Lung (tissue), 12 donors: ENCODE measurements around the gene BCORL1. TPM values are rescaled to one million over a fixed set of nuclear protein-coding genes. Genes with fewer than 3 reads are reported as not detected.
A peak's percentile ranks its signal among the peaks of the same experiment; 100 is the strongest.

Experiments
- ATAC-seq: fragments of 200-7000 bp; cut with Tn5 transposase; one replicate; pipeline ENCODE4 v1.9.1; 2020; ENCODE audit warnings: moderate number of reproducible peaks; ENCODE audit not compliant: insufficient read depth, low FRiP score
- DNase-seq, 3 donors: peaks; one replicate each; pipeline ENCODE4 v3.0.0-alpha.2; 2013 to 2017
- H3K27ac ChIP-seq, 2 donors: one replicate each; pipeline ENCODE4 v1.5.1; 2013; ENCODE audit warnings: mild to moderate bottlenecking in 2 of 2, moderate library complexity in 2 of 2, control low read depth in 1 of 2, inconsistent platforms in 1 of 2, low read depth in 1 of 2, low read length in 1 of 2
- H3K27me3 ChIP-seq, 3 donors: one replicate each; pipeline ENCODE4 v1.5.1; 2013; ENCODE audit warnings: low read length in 2 of 3; ENCODE audit not compliant: control insufficient read depth in 3 of 3, insufficient read depth in 3 of 3
- H3K36me3 ChIP-seq, 4 donors: one replicate each; pipeline ENCODE4 v1.5.1; 2013; ENCODE audit warnings: low read length in 4 of 4, mild to moderate bottlenecking in 1 of 4, moderate library complexity in 1 of 4; ENCODE audit not compliant: control insufficient read depth in 4 of 4, insufficient read depth in 4 of 4
- H3K4me1 ChIP-seq, 5 donors: one replicate each; pipeline ENCODE4 v1.5.1; 2013; ENCODE audit warnings: low read length in 5 of 5, mild to moderate bottlenecking in 2 of 5, moderate library complexity in 1 of 5; ENCODE audit not compliant: control insufficient read depth in 5 of 5, insufficient read depth in 5 of 5
- H3K4me3 ChIP-seq: one replicate; pipeline ENCODE4 v1.5.1; 2013; ENCODE audit warnings: mild to moderate bottlenecking, control low read depth, moderate library complexity
- H3K9ac ChIP-seq, 2 donors: one replicate each; pipeline ENCODE4 v1.5.1; 2013; ENCODE audit warnings: low read length in 2 of 2, control low read depth in 1 of 2; ENCODE audit not compliant: insufficient read depth in 1 of 2
- H3K9me3 ChIP-seq, 4 donors: one replicate each; pipeline ENCODE4 v1.5.1; 2013; ENCODE audit warnings: low read length in 3 of 4, mild to moderate bottlenecking in 1 of 4, moderate library complexity in 1 of 4; ENCODE audit not compliant: control insufficient read depth in 4 of 4, insufficient read depth in 3 of 4
- CTCF ChIP-seq: IDR thresholded peaks from 2 replicates; pipeline ENCODE4 v1.5.1; 2012; ENCODE audit warnings: mild to moderate bottlenecking; ENCODE audit errors: control extremely low read depth, extremely low read depth
- WGBS, 2 donors: extraction: QIAGEN DNeasy Blood & Tissue Kit; methylation state at CpG; one replicate each; pipeline ENCODE4 v1.1.7; 2013; 5-methylcytosine and 5-hydroxymethylcytosine counted together
- polyA plus RNA-seq, 2 donors: library from polyadenylated mRNA; stranded (reverse); fragments of 200-250 nt; gene quantifications; one replicate each; pipeline ENCODE4 v1.2.1, GENCODE V29; 2013
- total RNA-seq, 2 donors: library from RNA; depleted of rRNA in 1 of 2; stranded (reverse); fragments of >200 nt in 1 of 2; gene quantifications; one replicate each; pipeline ENCODE4 v1.2.1, GENCODE V29; 2014 to 2021
- donor health status: control.
- donor health status: control.
- donor health status: Bipolar disorder and iron deficiency.
- donor health status: healthy.
- donor health status: DM: yes; HTN: yes; CAD: no.

Gene BCORL1
- total and polyA plus RNA-seq, 4 donors = 2.3 to 11.8 (median 7.0) TPM

GRCh38 chrX:130072345-130072740, 89.9 kb downstream of the BCORL1 start:
- H3K9me3 ChIP-seq = no peaks in the 10 kb centered on the region
- H3K4me1 ChIP-seq = no peaks in the 10 kb centered on the region
- H3K4me3 ChIP-seq = no peak overlapping the region
- no peak overlapping the region for H3K27ac ChIP-seq
- no peaks in the 10 kb centered on the region for H3K27me3 ChIP-seq
- no peak for TF ChIP-seq CTCF
- no peak overlapping the region for H3K9ac ChIP-seq
- ATAC-seq (no peak), DNase-seq (no peak)
- H3K36me3 ChIP-seq = peaks cover 0 to 18% (median 0%) of the 10 kb centered on the region in 4 donors
- WGBS, 2 donors = 66 to 70% methylated on average over 7 to 10 of the region's 10 CpGs

DNA sequence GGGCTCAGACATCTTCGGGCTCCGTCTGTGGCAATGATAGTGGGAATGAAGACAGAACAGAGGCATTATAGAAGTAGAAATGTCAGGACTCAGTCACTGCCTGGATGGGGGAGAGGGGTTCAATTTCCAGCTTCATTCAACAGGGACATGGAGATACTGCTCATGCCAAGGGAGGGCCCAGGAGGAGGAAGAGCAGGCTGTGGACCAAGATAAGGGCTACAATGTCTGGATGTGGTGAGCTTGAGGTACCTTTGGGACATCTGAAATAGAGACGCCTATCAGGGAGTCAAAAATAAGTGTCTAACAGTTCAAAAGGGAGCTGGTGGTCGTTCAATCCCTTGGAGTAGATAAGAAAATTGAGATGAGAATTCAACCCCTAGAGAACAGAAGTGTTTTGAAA, 93.3 kb downstream of the BCORL1 start:
- H3K27me3 ChIP-seq = peaks cover 0 to 4% (median 0%) of the 10 kb centered on the region in 3 donors
- H3K9ac ChIP-seq = no peak overlapping the region
- H3K27ac ChIP-seq = no peak overlapping the region
- DNase-seq = no peak
- peaks cover 0 to 9% (median 0%) of the 10 kb centered on the region in 4 donors for H3K36me3 ChIP-seq
- H3K4me1 ChIP-seq = no peaks in the 10 kb centered on the region
- no peak for ATAC-seq
- H3K9me3 ChIP-seq = no peaks in the 10 kb centered on the region
- TF ChIP-seq CTCF = no peak
- no peak overlapping the region for H3K4me3 ChIP-seq
- WGBS, 2 donors = 73 to 81% methylated on average over 4 of the region's 4 CpGs

GRCh38 chrX:130079824-130080406, 97.5 kb downstream of the BCORL1 start:
- Histone ChIP-seq H3K9me3 (peaks cover 0 to 2% (median 0%) of the 10 kb centered on the region in 4 donors), H3K27me3 (peaks cover 0 to 5% (median 4%) of the 10 kb centered on the region in 3 donors), H3K36me3 (no peaks in the 10 kb centered on the region), H3K27ac (no peak overlapping the region), H3K4me1 (peaks cover 0 to 10% (median 0%) of the 10 kb centered on the region in 5 donors), H3K9ac (no peak overlapping the region), H3K4me3 (no peak overlapping the region)
- DNase-seq (peak; percentile 57 to 80 (median 73)), ATAC-seq (peak; percentile 64)
- 51 to 63% methylated on average over 9 of the region's 9 CpGs for WGBS, 2 donors
- peak; percentile 69 for TF ChIP-seq CTCF
